A673 (cell line): ENCODE results near the gene ECEL1. TPM values are rescaled to one million over a fixed set of nuclear protein-coding genes. Genes with fewer than 3 reads are reported as not detected.

Experiments
- BruUV-seq: library from RNA; stranded (reverse); fragments of 400-500 nt; replicated peaks from 2 replicates; lab custom pipeline; 2021; lab: Mats Ljungman, UMichigan
- CTCF ChIA-PET: fragments of 300-600 bp; sonication (Branson Sonifier 250); formaldehyde crosslinking; loops from one replicate; lab custom pipeline; 2022; ENCODE audit warnings: antibody characterized with exemption; lab: Charles Lee
- POLR2A ChIA-PET: fragments of 300-600 bp; sonication (Branson Sonifier 250); formaldehyde crosslinking; loops from one replicate; lab custom pipeline; 2022; ENCODE audit warnings: antibody characterized with exemption; ENCODE audit not compliant: low non-redundant PET; lab: Charles Lee
- DNase-seq: peaks from one replicate; pipeline ENCODE4 v3.0.0-alpha.2; 2015; ENCODE audit warnings: low spot score
- H3K27ac ChIP-seq: fragments of 200-600 bp; sonication (generic); 2 replicates; pipeline ENCODE4 v1.5.1; 2016; ENCODE audit warnings: mixed run types, low read depth, mild to moderate bottlenecking, mixed read lengths, antibody characterized with exemption, low read length; ENCODE audit not compliant: poor library complexity, severe bottlenecking
- H3K27me3 ChIP-seq: fragments of 200-600 bp; sonication (generic); replicated peaks from 2 replicates; pipeline ENCODE4 v1.6.1; 2017; ENCODE audit warnings: mixed run types, low read depth, mild to moderate bottlenecking, mixed read lengths, antibody characterized with exemption, low read length; ENCODE audit not compliant: insufficient read depth, poor library complexity
- H3K36me3 ChIP-seq: fragments of 200-600 bp; sonication (generic); 2 replicates; pipeline ENCODE4 v1.6.1; 2016; ENCODE audit warnings: mixed run types, mild to moderate bottlenecking, mixed read lengths, antibody characterized with exemption, low read length; ENCODE audit not compliant: insufficient read depth, poor library complexity, severe bottlenecking
- H3K4me1 ChIP-seq: fragments of 200-600 bp; sonication (generic); 2 replicates; pipeline ENCODE4 v1.6.1; 2017; ENCODE audit warnings: mixed run types, mild to moderate bottlenecking, mixed read lengths, antibody characterized with exemption, low read length; ENCODE audit not compliant: insufficient read depth, poor library complexity, severe bottlenecking
- H3K4me3 ChIP-seq: fragments of 200-600 bp; sonication (generic); 2 replicates; pipeline ENCODE4 v1.5.1; 2016; ENCODE audit warnings: low read depth, mixed run types, mild to moderate bottlenecking, mixed read lengths, low read length; ENCODE audit not compliant: poor library complexity, severe bottlenecking
- H3K9me3 ChIP-seq: fragments of 200-600 bp; sonication (generic); 2 replicates; pipeline ENCODE4 v1.6.1; 2016; ENCODE audit warnings: mixed run types, low read depth, mild to moderate bottlenecking, mixed read lengths, antibody characterized with exemption, low read length; ENCODE audit not compliant: poor library complexity, severe bottlenecking
- EZH2 ChIP-seq: fragments of 200-600 bp; sonication (generic); IDR thresholded peaks from 2 replicates; pipeline ENCODE4 v1.6.1; 2017; ENCODE audit warnings: borderline replicate concordance, low read depth, mild to moderate bottlenecking, mixed read lengths, antibody characterized with exemption, low read length; ENCODE audit not compliant: poor library complexity, severe bottlenecking
- intact Hi-C: fragments of 100-400 bp; cut with micrococcal nuclease; formaldehyde crosslinking; loops from one replicate; pipeline ENCODE4 v1.10.0; 2022; ENCODE audit not compliant: unreplicated experiment
- total RNA-seq: library from RNA; stranded (reverse); gene quantifications from 2 replicates; pipeline ENCODE4 v1.2.3, GENCODE V29; 2021

ECEL1 gene
- total RNA-seq, 1 experiment from 2014 or later: 0.19 TPM

GRCh38 chr2:232431705-232432590 lies 55.7 kb downstream of the ECEL1 start:
- H3K4me1 ChIP-seq: no peaks in the 10 kb centered on the region
- BruUV-seq: no TSS peak
- CTCF ChIA-PET: no interaction called here
- no peaks in the 10 kb centered on the region for H3K9me3 ChIP-seq
- DNase-seq: no peak
- no peak overlapping the region for H3K4me3 ChIP-seq
- no peak for TF ChIP-seq EZH2
- no peak overlapping the region for H3K27ac ChIP-seq
- POLR2A ChIA-PET: no interaction called here
- no peaks in the 10 kb centered on the region for H3K36me3 ChIP-seq
- H3K27me3 ChIP-seq: peaks cover 4% of the 10 kb centered on the region
- intact Hi-C loops: no loop called here

Other genes starting within 250 kb of the ECEL1 start
- not detected in 2 replicates for gene ALPP, start 109.1 kb downstream of the ECEL1 start, total RNA-seq
- gene ALPG, start 81.0 kb downstream of the ECEL1 start, total RNA-seq: not detected in 2 replicates
- gene ALPI, start 31.7 kb downstream of the ECEL1 start, total RNA-seq: not detected in 2 replicates
- not detected in 2 replicates for gene PRSS56, start 32.6 kb upstream of the ECEL1 start, total RNA-seq
- not detected in 2 replicates for gene CHRND, start 38.3 kb upstream of the ECEL1 start, total RNA-seq
- not detected in 2 replicates for gene CHRNG, start 51.9 kb upstream of the ECEL1 start, total RNA-seq
- 9.0 and 9.8 TPM in 2 replicates for gene TIGD1, start 62.7 kb upstream of the ECEL1 start, total RNA-seq
- 60.8 and 62.1 TPM in 2 replicates for gene EIF4E2, start 62.9 kb upstream of the ECEL1 start, total RNA-seq
- gene EFHD1, start 145.8 kb upstream of the ECEL1 start, total RNA-seq: 0.58 and 1.4 TPM in 2 replicates
- gene GIGYF2, start 209.5 kb upstream of the ECEL1 start, total RNA-seq: 62.8 and 67.3 TPM in 2 replicates